Pancreas (tissue), 10 donors: Measurements from ENCODE around the gene INSR. TPM values are rescaled to one million over a fixed set of nuclear protein-coding genes. Genes with fewer than 3 reads are reported as not detected.

Experiments used
- ATAC-seq, 4 donors: fragments of 200-7000 bp; cut with Tn5 transposase; one replicate each; pipeline versions ENCODE4 v1.8.0 to v1.9.1; 2020; ENCODE audit warnings: mild to moderate bottlenecking in 4 of 4, moderate library complexity in 4 of 4
- DNase-seq, 6 donors: peaks; one replicate each; pipeline ENCODE4 v3.0.0-alpha.2; 2020
- FAIRE-seq: peaks from 2 replicates; lab custom pipeline; 2012; peaks lifted over from hg19 to GRCh38; lab: Jason Lieb, UNC
- H3K27ac ChIP-seq, 4 donors: fragments of 200-600 bp; sonication (generic); 1 replicate in 3 of 4; 2 replicates in 1 of 4; pipeline versions ENCODE4 v1.5.0 to v1.8.0; 2020
- H3K27me3 ChIP-seq, 4 donors: fragments of 200-600 bp; one replicate each; pipeline ENCODE4 v1.8.0; 2021
- H3K36me3 ChIP-seq, 3 donors: fragments of 200-600 bp; sonication (generic) in 1 of 3; one replicate each; pipeline versions ENCODE4 v1.5.0 to v1.8.0; 2020 to 2021
- H3K4me1 ChIP-seq, 3 donors: fragments of 200-600 bp; one replicate each; pipeline ENCODE4 v1.8.0; 2021
- H3K4me3 ChIP-seq, 4 donors: fragments of 200-600 bp; sonication (generic) in 2 of 4; one replicate each; pipeline versions ENCODE4 v1.5.0 to v1.8.0; 2020 to 2021
- H3K9me3 ChIP-seq, 4 donors: fragments of 200-600 bp; one replicate each; pipeline ENCODE4 v1.8.0; 2021
- WGBS, 2 donors: extraction: QIAGEN DNeasy Blood & Tissue Kit; methylation state at CpG; one replicate each; pipeline ENCODE4 v1.1.7; 2013; 5-methylcytosine and 5-hydroxymethylcytosine counted together
- intact Hi-C, 3 donors: fragments of 100-400 bp; cut with DNase I; formaldehyde crosslinking; loops; one replicate each; pipeline versions ENCODE4 v1.11.1 to v1.14.2; 2022
- polyA plus RNA-seq, 2 donors: library from polyadenylated mRNA; stranded (reverse); fragments of 200-250 nt; gene quantifications; one replicate each; pipeline ENCODE4 v1.2.3, GENCODE V29; 2013
- total RNA-seq, 6 donors: library from RNA; stranded (reverse); fragmentation: NEBNext Ultra II Directional in 4 of 6; extraction: Animal tissue kit (Norgen Biotek cat#: 25700) in 4 of 6; gene quantifications; one replicate each; pipeline versions ENCODE4 v1.2.1 to v1.2.4, GENCODE V29; 2021 to 2023
- TF ChIP-seq, protein P1 (sequence below), 4 donors: fragments of 200-600 bp; sonication (generic) in 3 of 4; IDR thresholded peaks; one replicate each; pipeline versions ENCODE4 v1.5.0 to v1.8.0; 2021; ENCODE audit warnings: antibody characterized with exemption in 4 of 4
- donor health status: healthy with polysubstance abuse.
- donor health status: DM: no; HTN: no; CAD: no; lungs with moderate emphysema.
- donor health status: DM: no; HTN: no; CAD: no.
- donor health status: control.
- donor health status: control.
- donor health status: Bipolar disorder and iron deficiency.
- donor health status: DM: yes; HTN: yes; CAD: no.
- donor health status: DM: no; HTN: no; CAD: no.
- donor health status: DM: no; HTN: no; CAD: no.
- donor health status: DM: yes; HTN: yes; CAD: no.

INSR gene
- total and polyA plus RNA-seq, 8 donors, result 45.1 to 205 (median 120) TPM

DNA sequence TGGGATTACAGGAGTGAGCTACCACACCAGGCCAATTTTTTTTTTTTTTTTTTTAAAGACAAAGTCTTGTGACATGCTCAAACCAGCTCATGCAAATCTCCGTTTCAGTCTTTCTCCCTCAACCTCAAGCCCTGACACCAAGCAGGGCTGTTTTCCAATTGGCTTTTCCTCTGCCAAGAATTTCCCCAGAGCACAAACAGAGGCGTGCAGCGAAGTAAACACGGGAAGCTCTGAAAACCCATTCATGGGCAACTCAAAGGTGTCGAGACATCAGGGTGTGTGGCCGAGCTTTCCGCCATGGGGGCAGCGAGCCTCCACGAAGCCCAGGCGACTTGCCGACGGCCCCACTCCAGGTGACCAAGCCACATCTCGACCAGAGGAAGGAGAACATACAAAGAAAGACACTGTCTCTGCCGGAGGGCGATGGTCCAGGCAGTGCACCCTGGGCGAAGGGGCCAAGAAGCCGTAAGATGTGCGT, 70.0 kb downstream of the INSR start:
- TF ChIP-seq, protein P1, sequence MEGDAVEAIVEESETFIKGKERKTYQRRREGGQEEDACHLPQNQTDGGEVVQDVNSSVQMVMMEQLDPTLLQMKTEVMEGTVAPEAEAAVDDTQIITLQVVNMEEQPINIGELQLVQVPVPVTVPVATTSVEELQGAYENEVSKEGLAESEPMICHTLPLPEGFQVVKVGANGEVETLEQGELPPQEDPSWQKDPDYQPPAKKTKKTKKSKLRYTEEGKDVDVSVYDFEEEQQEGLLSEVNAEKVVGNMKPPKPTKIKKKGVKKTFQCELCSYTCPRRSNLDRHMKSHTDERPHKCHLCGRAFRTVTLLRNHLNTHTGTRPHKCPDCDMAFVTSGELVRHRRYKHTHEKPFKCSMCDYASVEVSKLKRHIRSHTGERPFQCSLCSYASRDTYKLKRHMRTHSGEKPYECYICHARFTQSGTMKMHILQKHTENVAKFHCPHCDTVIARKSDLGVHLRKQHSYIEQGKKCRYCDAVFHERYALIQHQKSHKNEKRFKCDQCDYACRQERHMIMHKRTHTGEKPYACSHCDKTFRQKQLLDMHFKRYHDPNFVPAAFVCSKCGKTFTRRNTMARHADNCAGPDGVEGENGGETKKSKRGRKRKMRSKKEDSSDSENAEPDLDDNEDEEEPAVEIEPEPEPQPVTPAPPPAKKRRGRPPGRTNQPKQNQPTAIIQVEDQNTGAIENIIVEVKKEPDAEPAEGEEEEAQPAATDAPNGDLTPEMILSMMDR (IDR thresholded peaks at IDR 0.05), result no peak
- H3K27ac ChIP-seq, result peak overlapping the region in 3 of 4 donors; percentile 46 to 78 (median 62)
- no peak for FAIRE-seq

DNA sequence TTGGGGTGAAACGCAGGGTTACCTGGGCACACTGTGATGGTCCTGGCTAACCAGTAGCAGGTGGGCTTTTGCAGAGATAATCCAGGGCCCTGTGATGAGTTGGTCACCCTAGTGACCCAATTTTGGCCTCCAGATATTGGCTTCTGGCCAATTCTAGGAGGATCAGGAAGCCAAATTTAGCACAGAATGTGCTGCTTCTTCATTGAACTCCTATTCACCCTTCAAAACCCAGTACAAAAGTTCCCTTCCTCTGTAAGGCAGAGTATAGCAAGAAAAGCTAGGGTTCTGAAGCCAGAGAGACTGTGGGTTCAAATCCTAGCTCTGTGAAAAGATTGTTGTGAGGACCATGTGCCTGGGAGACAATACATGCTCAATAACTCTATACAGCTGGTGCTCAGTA, 70.8 kb downstream of the INSR start:
- Histone ChIP-seq H3K4me1 (peaks cover 23 to 43% (median 26%) of the 10 kb centered on the region in 3 donors), H3K36me3 (no peaks in the 10 kb centered on the region), H3K9me3 (no peaks in the 10 kb centered on the region), H3K4me3 (no peak overlapping the region), H3K27me3 (no peaks in the 10 kb centered on the region), H3K27ac (peak overlapping the region in 3 of 4 donors; percentile 46 to 78 (median 62))
- ATAC-seq (no peak), DNase-seq (peak in 1 of 6 donors; percentile 7), FAIRE-seq (no peak)
- TF ChIP-seq, protein P1 (IDR thresholded peaks at IDR 0.05), result no peak
- WGBS, 2 donors, result 96% methylated on average over 1 of the region's 1 CpG
- intact Hi-C loops, result no loop called here

More for the DNA sequence above, 70.0 kb downstream of the INSR start:
- intact Hi-C loops, result no loop called here
- Histone ChIP-seq H3K9me3 (no peaks in the 10 kb centered on the region), H3K27me3 (no peaks in the 10 kb centered on the region), H3K36me3 (no peaks in the 10 kb centered on the region), H3K4me1 (peaks cover 23 to 43% (median 26%) of the 10 kb centered on the region in 3 donors), H3K4me3 (peak overlapping the region in 1 of 4 donors; percentile 12)
- ATAC-seq (peak; percentile 68 to 81 (median 79)), DNase-seq (peak in 5 of 6 donors; percentile 55 to 82 (median 74))
- 10 to 13% methylated on average over 18 of the region's 18 CpGs for WGBS, 2 donors

DNA sequence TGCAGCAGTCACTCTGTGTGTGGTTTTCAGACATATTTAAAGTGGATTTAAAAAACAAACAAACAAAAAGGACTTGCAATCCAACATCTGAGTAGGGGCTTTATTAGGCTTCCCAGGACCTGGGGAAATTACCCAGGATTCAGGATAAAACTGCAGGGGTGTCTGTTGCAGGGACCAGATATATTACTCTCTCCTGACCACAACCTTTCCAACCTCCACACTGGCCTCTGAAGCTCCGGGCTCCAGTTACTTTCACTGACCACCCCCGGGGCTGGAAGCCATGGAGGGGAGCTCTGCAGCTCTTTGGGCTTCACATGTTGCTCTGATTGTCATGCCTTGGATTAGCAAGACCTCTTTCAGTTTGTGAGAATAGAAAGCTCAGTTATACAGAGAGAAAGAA, 75.2 kb downstream of the INSR start:
- DNase-seq, result no peak
- peaks cover 8 to 26% (median 20%) of the 10 kb centered on the region in 3 donors for H3K4me1 ChIP-seq
- H3K36me3 ChIP-seq, result no peaks in the 10 kb centered on the region
- no peak for FAIRE-seq
- TF ChIP-seq, protein P1 (IDR thresholded peaks at IDR 0.05), result no peak
- H3K27ac ChIP-seq, result peak overlapping the region in 2 of 4 donors; percentile 30 to 37
- 80 to 85% methylated on average over 2 of the region's 2 CpGs for WGBS, 2 donors
- intact Hi-C loops, result no loop called here
- no peaks in the 10 kb centered on the region for H3K9me3 ChIP-seq
- H3K4me3 ChIP-seq, result no peak overlapping the region
- H3K27me3 ChIP-seq, result no peaks in the 10 kb centered on the region
- ATAC-seq, result no peak

DNA sequence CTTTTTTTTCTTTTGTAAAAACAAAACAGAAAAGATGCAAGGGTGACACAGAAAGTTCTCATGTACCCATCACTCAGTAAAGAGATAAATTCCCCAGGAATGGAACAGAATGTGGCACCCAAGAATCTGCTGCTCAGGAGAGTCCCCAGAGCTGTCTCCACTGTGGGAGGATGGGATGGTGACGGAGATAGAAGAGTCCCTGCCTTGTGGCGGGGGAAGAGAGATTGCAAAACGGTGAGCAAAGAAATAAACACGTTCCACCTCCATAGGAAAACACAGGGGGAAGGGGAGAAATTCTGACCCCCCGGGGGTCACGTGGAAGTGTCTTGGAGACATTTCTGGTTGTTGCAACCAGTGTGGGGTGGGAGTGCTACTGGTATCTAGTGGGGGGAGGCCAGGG, 76.4 kb downstream of the INSR start:
- Histone ChIP-seq H3K4me1 (peaks cover 8 to 25% (median 23%) of the 10 kb centered on the region in 3 donors), H3K4me3 (no peak overlapping the region), H3K9me3 (no peaks in the 10 kb centered on the region), H3K27ac (peak overlapping the region in 2 of 4 donors; percentile 18 to 30), H3K36me3 (no peaks in the 10 kb centered on the region), H3K27me3 (no peaks in the 10 kb centered on the region)
- ATAC-seq (no peak), FAIRE-seq (no peak), DNase-seq (no peak)
- WGBS, 2 donors, result 79 to 87% methylated on average over 6 of the region's 6 CpGs
- TF ChIP-seq, protein P1 (IDR thresholded peaks at IDR 0.05), result no peak
- intact Hi-C loops, result no loop called here

DNA sequence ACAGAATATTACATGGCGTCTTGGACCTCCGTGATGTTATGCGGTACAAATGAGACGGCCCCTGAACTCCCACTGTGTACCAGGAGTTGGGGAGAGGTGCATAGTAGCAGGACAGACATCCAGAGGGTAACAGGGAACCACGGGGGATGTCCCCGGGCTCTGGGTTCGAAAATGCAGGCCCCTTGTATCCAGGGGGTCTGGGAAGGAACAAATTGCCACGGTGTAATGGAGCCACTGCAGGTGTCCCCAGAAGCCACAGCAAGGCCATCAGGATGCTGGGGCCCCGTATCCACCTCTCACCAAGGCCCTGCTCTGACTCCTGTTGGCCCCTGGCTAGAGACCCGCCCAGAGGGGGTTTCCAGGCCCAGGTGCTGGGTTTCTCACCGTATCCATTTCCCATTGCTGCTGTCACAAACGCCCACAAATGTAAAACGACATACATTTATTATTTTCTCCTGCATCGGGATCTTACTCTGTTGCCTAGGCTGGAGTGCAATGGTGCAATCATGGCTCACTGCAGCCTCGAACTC, 77.8 kb downstream of the INSR start:
- WGBS, 2 donors, result 63 to 65% methylated on average over 15 of the region's 15 CpGs
- Histone ChIP-seq H3K27ac (peak overlapping the region in 2 of 4 donors; percentile 85 to 93), H3K27me3 (no peaks in the 10 kb centered on the region), H3K4me3 (no peak overlapping the region), H3K4me1 (peaks cover 21 to 33% (median 32%) of the 10 kb centered on the region in 3 donors), H3K9me3 (no peaks in the 10 kb centered on the region), H3K36me3 (no peaks in the 10 kb centered on the region)
- peak in 2 of 4 donors; percentile 14 to 22 for ATAC-seq
- peak in 2 of 6 donors; percentile 58 to 67 for DNase-seq
- no peak for FAIRE-seq
- TF ChIP-seq, protein P1 (IDR thresholded peaks at IDR 0.05), result no peak
- intact Hi-C loops, result no loop called here
